Activated naive CD4-positive, alpha-beta T cell treated with anti-CD3 and anti-CD28 coated beads, Interleukin-2, amount 50 U/mL, for 72 hours (primary cell): ENCODE results near the gene CDK10. TPM values are rescaled to one million over a fixed set of nuclear protein-coding genes. Genes with fewer than 3 reads are reported as not detected.
"Not testable (repeated sequence)": the region's sequence is repeated elsewhere in the genome, so short reads cannot be mapped to it uniquely, and the experiment has no call there.

Experiments
- ATAC-seq, 2 donors: fragments of 150-1000 bp; cut with Tn5 transposase; 2 replicates each; pipeline ENCODE4 v1.10.0; 2021; ENCODE audit warnings: mild to moderate bottlenecking in 2 of 2, moderate library complexity in 2 of 2
- DNase-seq, 2 donors: peaks; one replicate each; pipeline ENCODE4 v3.0.0; 2021 to 2022; ENCODE audit warnings: low spot score in 2 of 2
- H3K27ac Mint-ChIP-seq, 2 donors: one replicate each; pipeline ENCODE4 v1.8.0; 2022; ENCODE audit warnings: mild to moderate bottlenecking in 2 of 2, mixed read lengths in 2 of 2
- H3K36me3 Mint-ChIP-seq, 2 donors: one replicate each; pipeline ENCODE4 v1.8.0; 2022; ENCODE audit warnings: mixed read lengths in 2 of 2
- H3K9me3 Mint-ChIP-seq, 2 donors: one replicate each; pipeline ENCODE4 v1.8.0; 2022; ENCODE audit warnings: mixed read lengths in 2 of 2
- total RNA-seq, 2 donors: library from RNA; stranded (reverse); gene quantifications; one replicate each; pipeline ENCODE4 v1.2.3, GENCODE V29; 2022

Gene CDK10
- total RNA-seq, 2 donors from 2014 or later: 97.3 to 151 TPM

DNA sequence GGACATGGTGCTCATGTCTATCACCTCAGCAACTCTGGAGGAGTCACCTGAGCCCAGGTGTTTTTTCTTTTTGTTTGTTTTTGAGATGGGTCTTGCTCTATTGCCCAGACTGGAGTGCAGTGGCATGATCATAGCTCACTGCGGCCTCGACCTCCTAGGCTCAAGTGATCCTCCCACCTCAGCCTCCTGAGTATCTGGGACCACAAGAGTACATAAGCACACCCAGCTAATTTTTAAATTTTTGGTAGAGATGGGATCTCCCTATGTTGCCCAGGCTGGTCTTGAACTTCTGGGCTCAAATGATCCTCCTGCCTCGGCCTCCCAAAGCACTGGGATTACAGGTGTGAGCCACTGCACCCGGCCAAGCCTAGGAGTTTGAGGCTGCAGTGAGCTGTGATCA is 3.1 kb downstream of the CDK10 start:
- ATAC-seq, DNase-seq, H3K9me3 Mint-ChIP-seq: not testable (repeated sequence)
- Mint-ChIP-seq H3K27ac (peak overlapping the region in 1 of 2 donors; percentile 41), H3K36me3 (peaks cover 18 to 29% of the 10 kb centered on the region in 2 donors)

DNA sequence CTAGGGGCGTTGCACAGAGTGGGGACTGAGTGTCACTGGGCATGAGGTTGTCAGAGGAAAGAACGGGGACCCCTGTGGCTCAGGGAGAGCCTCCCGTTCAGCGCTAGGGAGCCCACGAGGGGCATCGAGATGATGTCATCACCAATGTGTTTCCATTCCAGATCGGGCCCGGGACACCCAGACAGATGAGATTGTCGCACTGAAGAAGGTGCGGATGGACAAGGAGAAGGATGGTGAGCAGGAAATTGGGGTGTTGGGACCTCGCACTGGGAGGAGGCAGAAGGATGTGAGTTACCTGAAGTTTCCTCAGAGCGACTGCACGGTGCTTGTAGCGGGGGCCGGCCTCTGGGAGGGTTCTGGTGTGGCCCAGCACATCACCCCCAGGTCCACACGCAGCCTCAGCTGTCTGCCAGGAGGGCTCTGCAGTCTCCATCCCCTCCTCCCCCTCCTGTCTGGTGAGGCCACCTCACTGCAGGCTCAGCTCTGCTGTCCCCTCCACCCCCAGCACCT is 4.0 kb downstream of the CDK10 start:
- no peaks in the 10 kb centered on the region for H3K9me3 Mint-ChIP-seq
- no peak for ATAC-seq
- H3K27ac Mint-ChIP-seq: peak overlapping the region in 1 of 2 donors; percentile 41
- no peak for DNase-seq
- peaks cover 14 to 29% of the 10 kb centered on the region in 2 donors for H3K36me3 Mint-ChIP-seq

DNA sequence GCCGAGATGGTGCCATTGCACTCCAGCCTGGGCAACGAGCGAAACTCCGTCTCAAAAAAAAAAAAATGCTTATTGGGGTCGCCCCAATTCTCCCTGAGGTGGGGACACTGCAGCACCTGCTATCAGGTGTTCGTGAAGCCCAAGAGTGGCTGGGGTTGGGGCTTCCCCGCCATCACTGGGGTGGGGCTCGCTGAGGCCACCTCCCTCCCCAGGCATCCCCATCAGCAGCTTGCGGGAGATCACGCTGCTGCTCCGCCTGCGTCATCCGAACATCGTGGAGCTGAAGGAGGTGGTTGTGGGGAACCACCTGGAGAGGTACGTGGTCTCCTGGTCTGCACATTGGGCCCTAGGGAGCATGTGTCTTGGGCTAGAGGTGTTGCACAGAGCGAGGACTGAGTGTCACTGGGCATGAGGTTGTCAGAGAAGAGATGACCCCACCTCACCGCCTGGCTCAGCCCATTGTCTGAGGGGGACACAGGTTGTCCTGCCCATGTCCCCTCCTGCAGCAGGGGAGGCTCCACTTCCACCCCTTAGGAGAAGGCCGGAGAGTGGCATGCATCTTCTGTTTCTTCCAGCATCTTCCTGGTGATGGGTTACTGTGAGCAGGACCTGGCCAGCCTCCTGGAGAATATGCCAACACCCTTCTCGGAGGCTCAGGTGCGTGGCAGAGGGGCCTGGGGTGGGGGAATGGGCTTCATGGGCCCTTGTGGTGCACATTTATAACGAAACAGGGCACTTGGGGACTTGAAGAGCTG is 4.9 kb downstream of the CDK10 start:
- no peak for DNase-seq
- no peak for ATAC-seq
- no peaks in the 10 kb centered on the region for H3K9me3 Mint-ChIP-seq
- no peak overlapping the region for H3K27ac Mint-ChIP-seq
- H3K36me3 Mint-ChIP-seq: peaks cover 14 to 28% of the 10 kb centered on the region in 2 donors

DNA sequence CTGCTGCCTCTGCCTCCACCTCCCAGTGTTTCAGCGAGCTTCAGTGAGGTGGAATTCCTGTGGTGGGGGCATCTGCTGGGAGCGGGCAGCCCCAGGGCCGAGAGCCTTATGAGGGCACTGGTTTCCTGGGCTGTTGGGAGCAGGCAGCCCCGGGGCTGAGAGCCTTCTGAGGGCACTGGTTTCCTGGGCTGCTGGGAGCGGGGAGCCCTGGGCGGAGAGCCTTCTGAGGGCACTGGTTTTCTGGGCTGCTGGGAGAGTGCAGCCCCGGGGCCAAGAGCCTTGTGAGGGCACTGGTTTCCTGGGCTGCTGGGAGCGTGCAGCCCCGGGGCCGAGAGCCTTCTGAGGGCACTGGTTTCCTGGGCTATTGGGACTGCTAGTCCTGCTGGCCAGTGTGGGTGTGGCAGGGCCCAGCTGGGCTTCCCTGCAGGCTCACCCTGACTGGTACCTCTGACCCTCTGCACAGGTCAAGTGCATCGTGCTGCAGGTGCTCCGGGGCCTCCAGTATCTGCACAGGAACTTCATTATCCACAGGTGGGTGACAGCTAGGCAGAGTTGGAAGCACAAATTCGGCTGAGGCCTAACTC is 5.6 kb downstream of the CDK10 start:
- Mint-ChIP-seq H3K9me3 (no peaks in the 10 kb centered on the region), H3K27ac (no peak overlapping the region), H3K36me3 (peaks cover 14 to 24% of the 10 kb centered on the region in 2 donors)
- no peak for DNase-seq
- ATAC-seq: no peak

DNA sequence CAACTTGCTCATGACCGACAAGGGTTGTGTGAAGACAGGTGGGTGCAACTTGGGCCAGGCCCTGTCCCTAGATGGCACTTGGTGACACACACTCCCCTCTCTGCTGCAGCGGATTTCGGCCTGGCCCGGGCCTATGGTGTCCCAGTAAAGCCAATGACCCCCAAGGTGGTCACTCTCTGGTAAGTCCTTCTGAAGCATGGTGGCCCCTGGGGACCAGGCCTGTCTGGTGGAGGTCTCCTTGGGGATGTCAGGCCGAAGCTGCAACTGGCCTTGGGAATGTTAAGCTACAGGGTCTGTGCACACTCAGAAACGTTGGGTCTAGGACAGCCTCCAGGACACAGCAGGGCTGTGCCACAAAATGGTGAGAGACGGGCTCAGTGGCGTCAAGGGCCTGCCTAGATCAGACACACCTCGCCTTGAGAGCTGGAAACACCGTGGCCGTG is 6.8 kb downstream of the CDK10 start:
- Mint-ChIP-seq H3K36me3 (peaks cover 9 to 17% of the 10 kb centered on the region in 2 donors), H3K9me3 (no peaks in the 10 kb centered on the region), H3K27ac (no peak overlapping the region)
- no peak for ATAC-seq
- DNase-seq: no peak

DNA sequence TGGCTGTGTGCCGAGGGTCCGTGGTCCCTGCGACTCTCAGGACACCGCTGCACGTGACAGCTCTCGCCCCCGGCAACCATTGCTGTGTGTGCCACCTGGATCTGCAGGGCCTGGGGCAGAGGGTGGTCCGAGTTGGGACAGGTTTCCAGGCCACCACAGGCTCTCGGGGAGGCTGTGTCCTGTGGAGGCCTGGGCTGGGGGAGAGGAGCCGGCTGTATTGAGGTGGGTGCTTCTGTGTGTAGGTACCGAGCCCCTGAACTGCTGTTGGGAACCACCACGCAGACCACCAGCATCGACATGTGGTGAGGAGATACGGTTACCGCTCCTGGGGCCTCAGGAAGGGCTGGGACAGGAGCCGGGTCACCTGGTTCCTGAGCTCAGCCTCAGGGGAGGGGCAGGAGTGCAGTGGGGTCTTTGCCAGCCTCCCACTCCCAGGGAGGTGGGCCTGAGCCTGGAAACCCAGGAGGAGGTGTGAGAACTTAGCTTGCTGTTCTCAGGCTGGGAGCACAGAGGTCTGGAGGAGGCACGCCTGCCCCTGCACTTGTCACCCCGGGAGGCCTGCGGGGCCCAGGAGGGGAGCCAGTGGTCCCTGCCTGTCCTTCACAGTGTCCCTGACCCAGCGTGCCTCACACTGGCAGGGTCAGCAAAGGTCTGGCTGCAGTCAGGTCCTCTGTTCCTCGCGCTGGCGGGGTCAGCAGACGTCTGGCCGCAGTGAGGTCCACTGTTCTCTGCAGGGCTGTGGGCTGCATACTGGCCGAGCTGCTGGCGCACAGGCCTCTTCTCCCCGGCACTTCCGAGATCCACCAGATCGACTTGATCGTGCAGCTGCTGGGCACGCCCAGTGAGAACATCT is 7.7 kb downstream of the CDK10 start:
- peaks cover 9 to 17% of the 10 kb centered on the region in 2 donors for H3K36me3 Mint-ChIP-seq
- no peak overlapping the region for H3K27ac Mint-ChIP-seq
- no peaks in the 10 kb centered on the region for H3K9me3 Mint-ChIP-seq
- DNase-seq (no peak), ATAC-seq (no peak)

DNA sequence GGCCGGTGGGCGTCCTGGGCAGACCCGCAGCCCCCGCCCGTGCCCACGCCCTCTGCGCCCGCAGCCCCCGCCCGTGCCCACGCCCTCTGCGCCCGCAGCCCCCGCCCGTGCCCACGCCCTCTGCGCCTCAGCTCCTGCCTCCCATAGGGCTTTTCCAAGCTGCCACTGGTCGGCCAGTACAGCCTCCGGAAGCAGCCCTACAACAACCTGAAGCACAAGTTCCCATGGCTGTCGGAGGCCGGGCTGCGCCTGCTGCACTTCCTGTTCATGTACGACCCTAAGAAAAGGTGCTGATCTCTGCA is 8.2 kb downstream of the CDK10 start:
- peak overlapping the region in 1 of 2 donors; percentile 68 for H3K27ac Mint-ChIP-seq
- not testable (repeated sequence) for ATAC-seq, H3K9me3 Mint-ChIP-seq, DNase-seq
- peaks cover 8 to 17% of the 10 kb centered on the region in 2 donors for H3K36me3 Mint-ChIP-seq

DNA sequence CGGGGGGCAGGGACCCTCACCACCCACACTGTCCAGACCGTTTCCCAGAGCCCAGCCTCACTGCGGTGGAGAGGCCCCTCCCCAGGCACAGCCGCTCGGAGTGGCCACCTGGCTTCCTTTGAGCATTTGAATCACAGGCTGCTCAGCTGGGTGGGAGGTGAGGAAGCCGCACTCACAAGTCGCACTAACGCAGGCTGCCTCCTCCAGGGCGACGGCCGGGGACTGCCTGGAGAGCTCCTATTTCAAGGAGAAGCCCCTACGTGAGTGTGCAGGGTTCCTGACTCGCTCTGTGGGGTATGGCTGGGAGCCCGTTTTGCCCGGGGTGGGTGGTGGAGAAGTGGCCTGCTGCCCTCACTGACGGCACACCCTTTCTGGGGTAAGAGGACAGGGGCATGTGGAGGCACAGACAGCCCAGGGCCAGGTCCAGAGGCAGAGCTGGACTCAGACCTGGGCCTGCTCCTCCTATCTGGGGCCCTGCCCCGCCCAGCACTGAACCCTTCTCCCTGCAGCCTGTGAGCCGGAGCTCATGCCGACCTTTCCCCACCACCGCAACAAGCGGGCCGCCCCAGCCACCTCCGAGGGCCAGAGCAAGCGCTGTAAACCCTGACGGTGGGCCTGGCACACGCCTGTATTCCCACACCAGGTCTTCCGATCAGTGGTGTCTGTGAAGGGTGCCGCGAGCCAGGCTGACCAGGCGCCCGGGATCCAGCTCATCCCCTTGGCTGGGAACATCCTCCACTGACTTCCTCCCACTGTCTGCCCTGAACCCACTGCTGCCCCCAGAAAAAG is 8.8 kb downstream of the CDK10 start:
- peaks cover 3 to 11% of the 10 kb centered on the region in 2 donors for H3K36me3 Mint-ChIP-seq
- no peak for DNase-seq
- H3K27ac Mint-ChIP-seq: peak overlapping the region in 1 of 2 donors; percentile 68
- no peaks in the 10 kb centered on the region for H3K9me3 Mint-ChIP-seq
- ATAC-seq: no peak

DNA sequence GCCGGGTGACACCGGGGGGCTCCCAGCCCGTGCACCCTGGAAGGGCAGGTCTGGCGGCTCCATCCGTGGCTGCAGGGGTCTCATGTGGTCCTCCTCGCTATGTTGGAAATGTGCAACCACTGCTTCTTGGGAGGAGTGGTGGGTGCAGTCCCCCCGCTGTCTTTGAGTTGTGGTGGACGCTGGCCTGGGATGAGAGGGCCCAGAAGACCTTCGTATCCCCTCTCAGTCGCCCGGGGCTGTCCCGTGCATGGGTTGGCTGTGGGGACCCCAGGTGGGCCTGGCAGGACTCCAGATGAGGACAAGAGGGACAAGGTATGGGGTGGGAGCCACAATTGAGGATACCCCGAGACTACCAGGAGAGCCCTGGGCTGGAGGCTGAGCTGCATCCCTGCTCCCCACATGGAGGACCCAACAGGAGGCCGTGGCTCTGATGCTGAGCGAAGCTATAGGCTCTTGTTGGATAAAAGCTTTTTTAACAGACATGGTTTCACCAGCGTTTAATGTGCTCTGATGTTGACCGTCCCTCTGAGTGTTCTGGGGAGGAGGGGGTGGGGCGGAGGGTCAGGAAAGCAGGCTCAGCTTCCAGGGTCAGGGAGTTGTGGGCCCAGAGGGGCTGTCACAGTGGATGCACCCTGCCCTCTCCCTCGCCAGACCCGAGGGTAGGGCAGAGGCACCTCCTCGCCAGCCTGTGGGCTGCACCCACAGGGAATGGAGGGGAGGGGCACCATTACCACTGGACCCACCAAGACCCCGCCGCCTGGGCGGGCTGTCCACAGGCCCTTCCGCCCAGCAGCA is 9.6 kb downstream of the CDK10 start:
- no peaks in the 10 kb centered on the region for H3K9me3 Mint-ChIP-seq
- H3K27ac Mint-ChIP-seq: peak overlapping the region in 1 of 2 donors; percentile 35
- no peak for ATAC-seq
- no peak for DNase-seq
- peaks cover 0 to 6% of the 10 kb centered on the region in 2 donors for H3K36me3 Mint-ChIP-seq

DNA sequence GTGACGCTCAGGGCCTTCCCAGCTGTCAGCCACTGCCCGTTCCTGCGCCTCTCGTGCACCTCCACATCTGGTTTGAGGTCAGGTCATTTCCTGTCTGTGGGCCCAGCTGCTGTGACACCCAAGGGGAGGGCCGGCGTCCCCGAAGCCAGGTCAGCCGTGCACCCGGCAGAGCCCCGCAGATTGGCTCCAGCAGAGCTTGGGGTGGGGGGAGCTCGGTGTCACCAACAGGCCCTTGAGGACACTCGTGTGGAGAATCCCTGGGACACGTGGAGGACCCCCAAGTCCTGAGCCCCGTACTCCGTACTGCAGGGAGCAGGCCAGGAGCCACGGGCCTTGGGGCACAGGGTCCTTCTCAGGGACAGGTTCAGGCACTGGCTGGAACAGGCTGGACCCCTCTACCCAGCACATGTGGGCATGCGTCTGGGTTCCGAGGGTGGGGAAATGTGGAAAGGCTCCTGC is 10.2 kb downstream of the CDK10 start:
- Mint-ChIP-seq H3K9me3 (no peaks in the 10 kb centered on the region), H3K27ac (peak overlapping the region in 1 of 2 donors; percentile 35), H3K36me3 (peaks cover 0 to 6% of the 10 kb centered on the region in 2 donors)
- no peak for ATAC-seq
- no peak for DNase-seq

DNA sequence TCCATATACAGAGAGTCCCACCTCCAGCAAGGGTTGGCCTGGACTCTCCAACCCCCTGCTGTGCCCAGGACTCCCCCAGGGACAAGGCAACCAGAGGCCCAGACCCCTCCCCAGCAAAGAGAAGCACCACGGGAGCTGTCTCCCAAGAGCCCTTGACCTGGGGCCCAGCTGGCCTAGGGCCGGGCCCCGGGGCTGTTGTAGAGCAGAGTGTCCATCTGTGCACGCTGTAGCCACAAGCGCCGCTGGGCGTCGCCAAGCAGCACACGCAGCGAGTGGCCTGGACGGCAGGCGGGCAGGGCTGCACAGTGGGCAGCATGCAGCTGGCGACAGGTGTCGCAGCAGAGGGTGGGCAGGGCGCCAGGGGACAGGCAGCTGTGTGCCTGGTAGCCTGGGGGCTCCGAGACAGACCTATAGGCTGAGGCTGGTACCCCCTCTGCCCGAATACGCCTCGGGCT is 10.7 kb downstream of the CDK10 start:
- ATAC-seq (no peak), DNase-seq (no peak)
- H3K36me3 Mint-ChIP-seq: peaks cover 0 to 6% of the 10 kb centered on the region in 2 donors
- peak overlapping the region in 1 of 2 donors; percentile 35 for H3K27ac Mint-ChIP-seq
- no peaks in the 10 kb centered on the region for H3K9me3 Mint-ChIP-seq

DNA sequence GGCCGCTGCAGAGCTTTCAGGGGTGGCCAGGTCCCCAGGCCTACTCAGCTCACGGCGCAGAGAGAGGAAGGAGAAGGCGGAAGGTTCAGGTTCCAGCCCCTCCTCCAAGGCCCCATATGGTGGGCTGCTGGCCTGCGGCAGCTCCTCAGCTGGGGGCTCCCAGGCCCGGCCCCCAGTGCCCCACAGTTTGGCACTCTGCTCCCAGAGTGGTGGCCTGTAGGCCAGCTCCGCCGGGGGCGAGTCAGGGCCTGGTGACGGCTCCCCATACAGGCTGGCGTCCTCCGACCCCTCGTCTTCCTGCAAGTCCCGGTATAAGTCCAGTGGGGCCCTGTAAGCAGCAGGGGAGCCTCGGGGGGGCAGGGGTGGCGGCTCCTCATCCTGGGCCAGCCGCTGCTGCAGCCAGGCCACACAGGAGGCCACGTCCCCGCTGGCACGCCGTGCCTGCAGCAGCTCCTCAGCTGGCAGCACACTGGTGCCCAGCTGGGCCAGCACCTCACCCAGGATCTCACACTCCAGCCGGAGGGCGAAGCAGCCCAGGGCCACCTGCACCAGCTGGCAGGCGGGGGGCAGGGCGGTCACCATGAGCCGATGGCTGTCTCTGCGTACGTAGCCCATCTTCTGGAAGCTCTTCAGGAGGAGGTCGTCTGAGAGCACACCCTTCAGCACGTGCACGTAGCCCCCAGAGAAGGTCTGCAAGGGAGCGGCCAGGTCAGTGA is 11.3 kb downstream of the CDK10 start:
- Mint-ChIP-seq H3K36me3 (peaks cover 0 to 6% of the 10 kb centered on the region in 2 donors), H3K9me3 (no peaks in the 10 kb centered on the region), H3K27ac (no peak overlapping the region)
- ATAC-seq: no peak
- no peak for DNase-seq

DNA sequence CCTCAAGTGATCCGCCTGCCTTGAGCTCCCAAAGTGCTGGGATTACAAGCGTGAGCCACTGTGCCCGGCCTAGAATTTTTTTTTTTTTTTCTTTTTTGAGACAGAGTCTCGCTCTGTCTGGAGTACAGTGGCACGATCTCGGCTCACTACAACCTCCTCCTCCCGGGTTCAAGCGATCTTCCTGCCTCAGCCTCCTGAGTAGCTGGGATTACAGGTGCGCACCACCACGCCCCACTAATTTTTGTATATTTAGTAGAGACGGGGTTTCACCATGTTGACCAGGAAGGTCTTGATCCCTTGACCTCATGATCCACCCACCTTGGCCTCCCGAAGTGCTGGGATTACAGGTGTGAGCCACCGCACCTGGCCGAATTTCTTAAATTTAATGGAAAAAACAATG is 12.2 kb downstream of the CDK10 start:
- ATAC-seq, H3K9me3 Mint-ChIP-seq: not testable (repeated sequence)

DNA sequence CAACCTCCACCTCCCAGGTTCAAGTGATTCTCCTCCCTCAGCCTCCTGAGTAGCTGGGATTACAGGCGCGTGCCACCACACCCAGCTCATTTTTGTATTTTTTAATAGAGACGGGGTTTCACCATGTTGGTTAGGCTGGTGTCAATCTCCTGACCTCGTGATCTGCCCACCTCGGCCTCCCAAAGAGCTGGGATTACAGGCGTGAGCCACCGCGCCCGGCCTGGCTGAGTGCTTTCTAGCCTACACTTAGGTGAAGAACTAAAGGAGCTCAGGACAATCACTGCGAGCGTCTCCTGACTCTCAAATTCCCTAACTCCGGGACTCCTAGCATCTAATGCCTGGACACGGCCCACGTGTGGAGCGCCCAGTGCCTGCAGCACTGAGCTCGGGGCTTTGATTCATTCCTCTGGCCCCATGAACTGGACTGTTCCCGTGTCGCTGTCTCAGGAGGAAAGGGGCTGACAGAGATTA is 13.2 kb downstream of the CDK10 start:
- H3K9me3 Mint-ChIP-seq, H3K36me3 Mint-ChIP-seq, ATAC-seq, DNase-seq: not testable (repeated sequence)
- peak overlapping the region in 1 of 2 donors; percentile 64 for H3K27ac Mint-ChIP-seq

More for the DNA sequence above, 12.2 kb downstream of the CDK10 start:
- H3K27ac Mint-ChIP-seq, DNase-seq, H3K36me3 Mint-ChIP-seq: not testable (repeated sequence)
